ENCODE measurements around the gene OR4N5.

- TF ChIP-seq TSHZ2 (CRISPR knock-in tag; IDR thresholded peaks at IDR 0.05) (no peak), ZFP30 (CRISPR knock-in tag; IDR thresholded peaks at IDR 0.05) (no peak), CREB5 (CRISPR knock-in tag; IDR thresholded peaks at IDR 0.05; ENCODE audit: low read depth) (no peak), CSDC2 (CRISPR knock-in tag; IDR thresholded peaks at IDR 0.05) (no peak), PATZ1 (CRISPR knock-in tag; IDR thresholded peaks at IDR 0.05; ENCODE audit: borderline replicate concordance) (no peak), OSR1 (CRISPR knock-in tag; IDR thresholded peaks at IDR 0.05) (no peak), ZFP3 (CRISPR knock-in tag; IDR thresholded peaks at IDR 0.05) (no peak), ZNF70 (CRISPR knock-in tag; IDR thresholded peaks at IDR 0.05) (no peak), CSRNP3 (CRISPR knock-in tag; IDR thresholded peaks at IDR 0.05) (no peak), ESRRG (CRISPR knock-in tag; IDR thresholded peaks at IDR 0.05) (no peak)
These were observed 52.0 kb downstream of the OR4N5 start, which contains the start of gene OR11G2 for GRCh38 chr14:20190596-20190995.

Data from SK-N-SH treated with all-trans-retinoic acid at 6 μM for 48 hours (cell line).